ENCODE results near the gene LBHD2.

The LBHD2 gene

GRCh38 chr14:103081951-103082350 lies 2.1 kb upstream of the LBHD2 start:
- no peak for TF ChIP-seq CTCF (conservative IDR thresholded peaks at IDR 0.05; ENCODE audit: low read depth, low read length)

GRCh38 chr14:103085106-103086091 lies 1.4 kb downstream of the LBHD2 start:
- H3K27ac ChIP-seq = no peak overlapping the region
- no peak overlapping the region for H3K9ac ChIP-seq
- no peak overlapping the region for H2AFZ ChIP-seq (ENCODE audit: low read depth)
- H3K4me2 ChIP-seq = no peak overlapping the region
- H3K36me3 ChIP-seq (ENCODE audit: insufficient read depth) = no peaks in the 10 kb centered on the region
- H4K20me1 ChIP-seq (ENCODE audit: insufficient read depth) = no peaks in the 10 kb centered on the region
- no peak for TF ChIP-seq CTCF (conservative IDR thresholded peaks at IDR 0.05; ENCODE audit: low read depth, low read length)
- H3K79me2 ChIP-seq (ENCODE audit: insufficient read depth, low read depth) = no peaks in the 10 kb centered on the region
- H3K4me3 ChIP-seq (IDR thresholded peaks at IDR 0.05; ENCODE audit: insufficient read depth, low read depth, low read length) = no peak overlapping the region
- no peaks in the 10 kb centered on the region for H3K4me1 ChIP-seq (ENCODE audit: low read depth, poor library complexity, severe bottlenecking)
- H3K27me3 ChIP-seq (ENCODE audit: insufficient read depth, low read depth) = no peaks in the 10 kb centered on the region

More at GRCh38 chr14:103081951-103082350, 2.1 kb upstream of the LBHD2 start:
- no peak overlapping the region for H3K4me2 ChIP-seq
- H4K20me1 ChIP-seq (ENCODE audit: insufficient read depth) = no peaks in the 10 kb centered on the region
- H3K9ac ChIP-seq = no peak overlapping the region
- no peaks in the 10 kb centered on the region for H3K4me1 ChIP-seq (ENCODE audit: low read depth, poor library complexity, severe bottlenecking)
- H2AFZ ChIP-seq (ENCODE audit: low read depth) = no peak overlapping the region
- H3K79me2 ChIP-seq (ENCODE audit: insufficient read depth, low read depth) = no peaks in the 10 kb centered on the region
- H3K27me3 ChIP-seq (ENCODE audit: insufficient read depth, low read depth) = no peaks in the 10 kb centered on the region
- no peaks in the 10 kb centered on the region for H3K36me3 ChIP-seq (ENCODE audit: insufficient read depth)
- H3K27ac ChIP-seq = no peak overlapping the region
- H3K4me3 ChIP-seq (IDR thresholded peaks at IDR 0.05; ENCODE audit: insufficient read depth, low read depth, low read length) = no peak overlapping the region

GRCh38 chr14:103086771-103087342 lies 2.8 kb downstream of the LBHD2 start:
- H3K36me3 ChIP-seq (ENCODE audit: insufficient read depth) = no peaks in the 10 kb centered on the region
- no peak overlapping the region for H3K4me2 ChIP-seq

GRCh38 chr14:103087343-103087835 lies 3.4 kb downstream of the LBHD2 start:
- no peak overlapping the region for H3K9ac ChIP-seq
- no peak overlapping the region for H3K4me2 ChIP-seq
- TF ChIP-seq CTCF (conservative IDR thresholded peaks at IDR 0.05; ENCODE audit: low read depth, low read length) = no peak
- H3K36me3 ChIP-seq (ENCODE audit: insufficient read depth) = no peaks in the 10 kb centered on the region
- no peaks in the 10 kb centered on the region for H4K20me1 ChIP-seq (ENCODE audit: insufficient read depth)
- H3K27ac ChIP-seq = no peak overlapping the region
- H3K4me3 ChIP-seq (IDR thresholded peaks at IDR 0.05; ENCODE audit: insufficient read depth, low read depth, low read length) = no peak overlapping the region
- H3K27me3 ChIP-seq (ENCODE audit: insufficient read depth, low read depth) = no peaks in the 10 kb centered on the region
- H2AFZ ChIP-seq (ENCODE audit: low read depth) = no peak overlapping the region
- H3K79me2 ChIP-seq (ENCODE audit: insufficient read depth, low read depth) = no peaks in the 10 kb centered on the region
- peaks cover 5% of the 10 kb centered on the region for H3K4me1 ChIP-seq (ENCODE audit: low read depth, poor library complexity, severe bottlenecking)

More at GRCh38 chr14:103086771-103087342, 2.8 kb downstream of the LBHD2 start:
- H3K4me3 ChIP-seq (IDR thresholded peaks at IDR 0.05; ENCODE audit: insufficient read depth, low read depth, low read length) = no peak overlapping the region
- no peak overlapping the region for H2AFZ ChIP-seq (ENCODE audit: low read depth)
- no peaks in the 10 kb centered on the region for H3K27me3 ChIP-seq (ENCODE audit: insufficient read depth, low read depth)
- H4K20me1 ChIP-seq (ENCODE audit: insufficient read depth) = no peaks in the 10 kb centered on the region
- peaks cover 5% of the 10 kb centered on the region for H3K4me1 ChIP-seq (ENCODE audit: low read depth, poor library complexity, severe bottlenecking)
- no peaks in the 10 kb centered on the region for H3K79me2 ChIP-seq (ENCODE audit: insufficient read depth, low read depth)
- TF ChIP-seq CTCF (conservative IDR thresholded peaks at IDR 0.05; ENCODE audit: low read depth, low read length) = no peak
- H3K9ac ChIP-seq = no peak overlapping the region
- no peak overlapping the region for H3K27ac ChIP-seq

Measured in KMS-11 (cell line).